ENCODE results near the gene TLDC2. TPM values are rescaled to one million over a fixed set of nuclear protein-coding genes. Genes with fewer than 3 reads are reported as not detected.
"Not testable (repeated sequence)": the region's sequence is repeated elsewhere in the genome, so short reads cannot be mapped to it uniquely, and the experiment has no call there.

Gene TLDC2
- polyA plus RNA-seq, 1 donor from 2014 or later = not detected

DNA sequence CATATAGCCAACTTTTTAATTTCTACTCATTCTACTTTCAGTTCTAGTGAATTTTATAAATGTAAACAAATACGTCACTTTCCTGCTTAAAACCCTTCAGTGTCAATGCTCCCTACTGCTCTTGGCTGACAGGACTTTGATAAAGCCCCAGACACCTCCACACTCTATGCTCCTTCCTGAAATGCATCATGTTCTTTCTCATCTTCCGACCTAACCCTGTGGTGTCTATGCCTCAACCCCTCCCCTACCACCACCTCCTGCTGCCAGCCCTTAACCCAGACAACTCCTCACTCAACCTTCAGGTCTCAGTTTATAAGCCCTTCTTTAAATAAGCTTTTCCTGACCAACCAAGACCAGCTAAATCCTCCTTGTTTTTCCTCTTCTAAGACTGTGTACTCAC is 19.1 kb downstream of the TLDC2 start:
- TF ChIP-seq MXI1 (conservative IDR thresholded peaks at IDR 0.05; ENCODE audit: poor library complexity, severe bottlenecking) = no peak
- TF ChIP-seq TAF1 (IDR thresholded peaks at IDR 0.05; ENCODE audit: low read depth) = no peak
- no peak for TF ChIP-seq EP300 (conservative IDR thresholded peaks at IDR 0.05; ENCODE audit: poor library complexity, severe bottlenecking)
- no peak for TF ChIP-seq SMC3 (conservative IDR thresholded peaks at IDR 0.05; ENCODE audit: poor library complexity)
- TF ChIP-seq EZH2 (IDR thresholded peaks at IDR 0.05; ENCODE audit: borderline replicate concordance, insufficient read depth, low read length, poor library complexity, severe bottlenecking) = no peak
- TF ChIP-seq, protein P1, sequence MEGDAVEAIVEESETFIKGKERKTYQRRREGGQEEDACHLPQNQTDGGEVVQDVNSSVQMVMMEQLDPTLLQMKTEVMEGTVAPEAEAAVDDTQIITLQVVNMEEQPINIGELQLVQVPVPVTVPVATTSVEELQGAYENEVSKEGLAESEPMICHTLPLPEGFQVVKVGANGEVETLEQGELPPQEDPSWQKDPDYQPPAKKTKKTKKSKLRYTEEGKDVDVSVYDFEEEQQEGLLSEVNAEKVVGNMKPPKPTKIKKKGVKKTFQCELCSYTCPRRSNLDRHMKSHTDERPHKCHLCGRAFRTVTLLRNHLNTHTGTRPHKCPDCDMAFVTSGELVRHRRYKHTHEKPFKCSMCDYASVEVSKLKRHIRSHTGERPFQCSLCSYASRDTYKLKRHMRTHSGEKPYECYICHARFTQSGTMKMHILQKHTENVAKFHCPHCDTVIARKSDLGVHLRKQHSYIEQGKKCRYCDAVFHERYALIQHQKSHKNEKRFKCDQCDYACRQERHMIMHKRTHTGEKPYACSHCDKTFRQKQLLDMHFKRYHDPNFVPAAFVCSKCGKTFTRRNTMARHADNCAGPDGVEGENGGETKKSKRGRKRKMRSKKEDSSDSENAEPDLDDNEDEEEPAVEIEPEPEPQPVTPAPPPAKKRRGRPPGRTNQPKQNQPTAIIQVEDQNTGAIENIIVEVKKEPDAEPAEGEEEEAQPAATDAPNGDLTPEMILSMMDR (IDR thresholded peaks at IDR 0.05; ENCODE audit: poor library complexity, severe bottlenecking) = no peak
- TF ChIP-seq RAD21 (conservative IDR thresholded peaks at IDR 0.05) = no peak
- TF ChIP-seq POLR2AphosphoS5 (IDR thresholded peaks at IDR 0.05) = no peak
- TF ChIP-seq, protein P2, sequence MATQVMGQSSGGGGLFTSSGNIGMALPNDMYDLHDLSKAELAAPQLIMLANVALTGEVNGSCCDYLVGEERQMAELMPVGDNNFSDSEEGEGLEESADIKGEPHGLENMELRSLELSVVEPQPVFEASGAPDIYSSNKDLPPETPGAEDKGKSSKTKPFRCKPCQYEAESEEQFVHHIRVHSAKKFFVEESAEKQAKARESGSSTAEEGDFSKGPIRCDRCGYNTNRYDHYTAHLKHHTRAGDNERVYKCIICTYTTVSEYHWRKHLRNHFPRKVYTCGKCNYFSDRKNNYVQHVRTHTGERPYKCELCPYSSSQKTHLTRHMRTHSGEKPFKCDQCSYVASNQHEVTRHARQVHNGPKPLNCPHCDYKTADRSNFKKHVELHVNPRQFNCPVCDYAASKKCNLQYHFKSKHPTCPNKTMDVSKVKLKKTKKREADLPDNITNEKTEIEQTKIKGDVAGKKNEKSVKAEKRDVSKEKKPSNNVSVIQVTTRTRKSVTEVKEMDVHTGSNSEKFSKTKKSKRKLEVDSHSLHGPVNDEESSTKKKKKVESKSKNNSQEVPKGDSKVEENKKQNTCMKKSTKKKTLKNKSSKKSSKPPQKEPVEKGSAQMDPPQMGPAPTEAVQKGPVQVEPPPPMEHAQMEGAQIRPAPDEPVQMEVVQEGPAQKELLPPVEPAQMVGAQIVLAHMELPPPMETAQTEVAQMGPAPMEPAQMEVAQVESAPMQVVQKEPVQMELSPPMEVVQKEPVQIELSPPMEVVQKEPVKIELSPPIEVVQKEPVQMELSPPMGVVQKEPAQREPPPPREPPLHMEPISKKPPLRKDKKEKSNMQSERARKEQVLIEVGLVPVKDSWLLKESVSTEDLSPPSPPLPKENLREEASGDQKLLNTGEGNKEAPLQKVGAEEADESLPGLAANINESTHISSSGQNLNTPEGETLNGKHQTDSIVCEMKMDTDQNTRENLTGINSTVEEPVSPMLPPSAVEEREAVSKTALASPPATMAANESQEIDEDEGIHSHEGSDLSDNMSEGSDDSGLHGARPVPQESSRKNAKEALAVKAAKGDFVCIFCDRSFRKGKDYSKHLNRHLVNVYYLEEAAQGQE (IDR thresholded peaks at IDR 0.05; ENCODE audit: borderline replicate concordance) = no peak
- Histone ChIP-seq H3K4me2 (ENCODE audit: low read length) (no peak overlapping the region), H4K20me1 (ENCODE audit: insufficient read depth) (no peaks in the 10 kb centered on the region), H3F3A (ENCODE audit: insufficient read depth, low read length, poor library complexity, severe bottlenecking) (no peaks in the 10 kb centered on the region), H3K4me3 (ENCODE audit: low read length) (no peak overlapping the region), H3K36me3 (ENCODE audit: insufficient read depth, low read length) (no peaks in the 10 kb centered on the region), H3K27me3 (ENCODE audit: insufficient read depth, low read depth, low read length) (no peaks in the 10 kb centered on the region), H3K27ac (ENCODE audit: low read length) (no peak overlapping the region), H2AFZ (ENCODE audit: low read depth, low read length) (no peak overlapping the region), H3K9me2 (ENCODE audit: insufficient read depth, low read length) (no peaks in the 10 kb centered on the region), H3K79me2 (replicated peaks; ENCODE audit: insufficient read depth, low read length) (no peaks in the 10 kb centered on the region), H3K9ac (ENCODE audit: low read length) (no peak overlapping the region), H3K9me3 (ENCODE audit: low read length) (no peaks in the 10 kb centered on the region)

DNA sequence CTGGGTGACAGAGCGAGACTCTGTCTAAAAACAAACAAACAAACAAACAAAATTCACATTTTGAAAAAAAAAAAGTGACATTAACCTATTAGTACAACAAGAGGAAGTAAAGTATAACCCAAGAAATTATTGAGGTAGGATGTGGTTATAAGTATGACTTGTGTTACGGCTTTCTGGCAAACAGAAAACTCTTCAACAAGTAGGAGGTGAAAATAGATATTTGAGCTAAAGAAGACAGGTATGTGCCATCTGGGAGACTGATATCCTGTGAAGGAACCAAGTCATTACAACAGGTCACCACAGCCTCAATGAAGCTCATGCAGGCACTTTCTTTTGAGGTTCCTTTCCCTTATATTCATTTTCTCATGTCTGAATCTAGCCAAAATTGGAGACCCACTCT is 28.8 kb downstream of the TLDC2 start:
- H3K4me2 ChIP-seq (ENCODE audit: low read length) = no peak overlapping the region
- no peak overlapping the region for H3K27ac ChIP-seq (ENCODE audit: low read length)
- no peaks in the 10 kb centered on the region for H3K9me2 ChIP-seq (ENCODE audit: insufficient read depth, low read length)
- H3K9me3 ChIP-seq (ENCODE audit: low read length) = no peaks in the 10 kb centered on the region
- H2AFZ ChIP-seq (ENCODE audit: low read depth, low read length) = no peak overlapping the region
- H3K4me3 ChIP-seq (ENCODE audit: low read length) = no peak overlapping the region
- H3K36me3 ChIP-seq (ENCODE audit: insufficient read depth, low read length) = no peaks in the 10 kb centered on the region
- H3K9ac ChIP-seq (ENCODE audit: low read length) = no peak overlapping the region
- H4K20me1 ChIP-seq (ENCODE audit: insufficient read depth) = no peaks in the 10 kb centered on the region
- TF ChIP-seq MXI1 (conservative IDR thresholded peaks at IDR 0.05; ENCODE audit: poor library complexity, severe bottlenecking) = no peak
- TF ChIP-seq, protein P2 (IDR thresholded peaks at IDR 0.05; ENCODE audit: borderline replicate concordance) = no peak
- no peaks in the 10 kb centered on the region for H3K79me2 ChIP-seq (replicated peaks; ENCODE audit: insufficient read depth, low read length)
- no peaks in the 10 kb centered on the region for H3K27me3 ChIP-seq (ENCODE audit: insufficient read depth, low read depth, low read length)
- H3F3A ChIP-seq (ENCODE audit: insufficient read depth, low read length, poor library complexity, severe bottlenecking) = no peaks in the 10 kb centered on the region

DNA sequence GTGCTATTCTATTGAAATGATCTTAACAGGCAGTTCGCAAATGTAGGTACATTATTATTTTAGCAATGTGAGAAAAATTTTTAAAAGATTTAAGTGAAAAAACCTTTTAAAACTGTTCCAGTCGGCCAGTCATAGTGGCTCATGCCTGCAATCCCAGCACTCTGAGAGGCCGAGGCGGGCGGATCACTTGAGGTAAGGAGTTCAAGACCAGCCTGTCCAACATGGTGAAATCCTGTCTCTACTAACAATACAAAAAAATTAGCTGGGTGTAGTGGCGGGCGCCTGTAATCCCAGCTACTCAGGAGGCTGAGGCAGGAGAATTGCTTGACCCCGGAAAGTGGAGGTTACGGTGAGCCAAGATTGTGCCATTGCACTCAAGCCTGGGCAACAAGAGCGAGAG is 29.6 kb downstream of the TLDC2 start:
- H3K36me3 ChIP-seq (ENCODE audit: insufficient read depth, low read length); H3K4me3 ChIP-seq (ENCODE audit: low read length); H3K27ac ChIP-seq (ENCODE audit: low read length); H4K20me1 ChIP-seq (ENCODE audit: insufficient read depth); H3F3A ChIP-seq (ENCODE audit: insufficient read depth, low read length, poor library complexity, severe bottlenecking); H3K79me2 ChIP-seq (replicated peaks; ENCODE audit: insufficient read depth, low read length); H3K27me3 ChIP-seq (ENCODE audit: insufficient read depth, low read depth, low read length); H3K9ac ChIP-seq (ENCODE audit: low read length); H2AFZ ChIP-seq (ENCODE audit: low read depth, low read length); H3K4me2 ChIP-seq (ENCODE audit: low read length); H3K9me2 ChIP-seq (ENCODE audit: insufficient read depth, low read length); H3K9me3 ChIP-seq (ENCODE audit: low read length): not testable (repeated sequence)

DNA sequence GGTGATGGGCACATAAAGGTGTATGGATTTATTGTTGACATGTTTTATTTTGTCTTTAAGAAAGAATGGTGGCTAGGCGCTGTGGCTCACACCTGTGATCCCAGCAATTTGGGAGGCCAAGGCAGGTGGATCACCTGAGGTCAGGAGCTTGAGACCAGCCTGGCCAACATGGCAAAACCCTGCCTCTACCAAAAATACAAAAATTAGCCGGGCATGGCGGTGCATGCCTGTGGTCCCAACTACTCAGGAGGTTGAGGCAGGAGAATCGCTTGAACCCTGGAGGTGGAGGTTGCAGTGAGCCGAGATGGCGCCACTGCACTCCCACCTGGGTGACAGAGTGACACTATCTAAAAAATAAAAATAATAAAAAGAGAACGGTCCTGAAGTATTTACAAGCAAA is 30.1 kb downstream of the TLDC2 start:
- not testable (repeated sequence) for H3K36me3 ChIP-seq (ENCODE audit: insufficient read depth, low read length); H3F3A ChIP-seq (ENCODE audit: insufficient read depth, low read length, poor library complexity, severe bottlenecking); H3K27me3 ChIP-seq (ENCODE audit: insufficient read depth, low read depth, low read length); H3K9ac ChIP-seq (ENCODE audit: low read length); H3K27ac ChIP-seq (ENCODE audit: low read length); H2AFZ ChIP-seq (ENCODE audit: low read depth, low read length); H3K4me3 ChIP-seq (ENCODE audit: low read length); H3K4me2 ChIP-seq (ENCODE audit: low read length); H3K79me2 ChIP-seq (replicated peaks; ENCODE audit: insufficient read depth, low read length); H3K9me2 ChIP-seq (ENCODE audit: insufficient read depth, low read length); H4K20me1 ChIP-seq (ENCODE audit: insufficient read depth); H3K9me3 ChIP-seq (ENCODE audit: low read length)

All from neural cell (in vitro differentiated cells).